HepG2 (cell line): ENCODE data around the gene OR2V2. TPM values are rescaled to one million over a fixed set of nuclear protein-coding genes. Genes with fewer than 3 reads are reported as not detected.

Experiments
- BHLHE40 ChIP-seq: IDR thresholded peaks from 2 replicates; pipeline ENCODE4 v1.6.1; 2011; ENCODE audit warnings: low read length, improper control_type of control experiment
- DR1 ChIP-seq: sonication (generic); formaldehyde crosslinking; IDR thresholded peaks from 2 replicates; pipeline ENCODE4 v1.8.0; 2021; ENCODE audit warnings: mild to moderate bottlenecking, missing genetic modification reagents, inconsistent platforms
- ELF4 ChIP-seq: sonication (generic); formaldehyde crosslinking; IDR thresholded peaks from 2 replicates; pipeline ENCODE4 v1.5.0; 2020; ENCODE audit warnings: missing genetic modification reagents, mild to moderate bottlenecking, moderate library complexity, borderline replicate concordance
- MAF1 ChIP-seq: sonication (generic); formaldehyde crosslinking; IDR thresholded peaks from 2 replicates; pipeline ENCODE4 v1.5.0; 2020; ENCODE audit warnings: missing genetic modification reagents, borderline replicate concordance
- NCOR1 ChIP-seq: fragments of 200-600 bp; sonication (generic); IDR thresholded peaks from 2 replicates; pipeline ENCODE4 v1.7.0; 2017; ENCODE audit warnings: antibody characterized with exemption, low read length, borderline replicate concordance
- POLR2A ChIP-seq, 2 experiments: IDR thresholded peaks; 2 replicates each; pipeline ENCODE4 v1.6.1; 2011; ENCODE audit warnings: low read depth in 2 of 2, low read length in 2 of 2, mild to moderate bottlenecking in 1 of 2, moderate library complexity in 1 of 2; ENCODE audit not compliant: insufficient read depth in 1 of 2
- PRDM10 ChIP-seq: sonication (generic); formaldehyde crosslinking; IDR thresholded peaks from 2 replicates; pipeline ENCODE4 v1.4.0; 2020; ENCODE audit warnings: low read depth, missing genetic modification reagents
- PRMT3 ChIP-seq: sonication (generic); formaldehyde crosslinking; IDR thresholded peaks from 2 replicates; pipeline ENCODE4 v1.8.1; 2022; ENCODE audit warnings: low read depth, mild to moderate bottlenecking, moderate library complexity, missing genetic modification reagents, borderline replicate concordance
- RBM39 ChIP-seq: fragments of 200-400 bp; formaldehyde crosslinking; IDR thresholded peaks from one replicate; pipeline ENCODE4 v1.6.1; 2018; ENCODE audit warnings: antibody characterized with exemption, mild to moderate bottlenecking, low read depth, low read length; ENCODE audit not compliant: poor library complexity, severe bottlenecking
- THAP11 ChIP-seq: IDR thresholded peaks from 2 replicates; pipeline ENCODE4 v1.6.1; 2016; ENCODE audit warnings: missing biosample characterization, missing genetic modification reagents
- ZGPAT ChIP-seq: IDR thresholded peaks from 2 replicates; pipeline ENCODE4 v1.6.1; 2016; ENCODE audit warnings: mild to moderate bottlenecking
- ZNF619 ChIP-seq: sonication (generic); formaldehyde crosslinking; IDR thresholded peaks from 2 replicates; pipeline ENCODE4 v1.4.0; 2020; ENCODE audit warnings: mild to moderate bottlenecking, missing genetic modification reagents
- ZNF639 ChIP-seq: conservative IDR thresholded peaks from 2 replicates; pipeline ENCODE4 v1.6.1; 2018; ENCODE audit warnings: missing genetic modification reagents
- ZUFSP ChIP-seq: sonication (generic); formaldehyde crosslinking; IDR thresholded peaks from 2 replicates; pipeline ENCODE4 v1.9.0; 2021; ENCODE audit warnings: missing genetic modification reagents, mild to moderate bottlenecking, borderline replicate concordance
- polyA plus RNA-seq, 8 experiments: library from polyadenylated mRNA; depleted of rRNA in 3 of 8; stranded (reverse) in 7 of 8; unstranded in 1 of 8; fragments of >200 nt; fragmentation: Illumina TruSeq in 4 of 8; extraction: Trizol in 4 of 8; gene quantifications; 2 replicates each; pipeline versions ENCODE4 v1.2.1 to v1.2.3, GENCODE V29; 2011 to 2016; ENCODE audit warnings: low read depth in 4 of 8, missing spikeins in 1 of 8, mixed read lengths in 1 of 8; ENCODE audit not compliant: insufficient read depth in 1 of 8
- total RNA-seq, 5 experiments: library from RNA; depleted of rRNA; stranded (reverse); fragments of >200 nt; fragmentation: Illumina TruSeq; extraction: Trizol; gene quantifications; 2 replicates each; pipeline ENCODE4 v1.2.3, GENCODE V29; 2016; ENCODE audit warnings: low read depth in 1 of 5
- TF ChIP-seq, protein P1 (sequence below): sonication (generic); formaldehyde crosslinking; conservative IDR thresholded peaks from 2 replicates; pipeline ENCODE4 v1.8.0; 2022; ENCODE audit warnings: mild to moderate bottlenecking, moderate library complexity, missing genetic modification reagents
- TF ChIP-seq, protein P2 (sequence below): sonication (generic); formaldehyde crosslinking; IDR thresholded peaks from 2 replicates; pipeline ENCODE4 v1.5.0; 2020; ENCODE audit warnings: mild to moderate bottlenecking, missing genetic modification reagents, moderate library complexity

OR2V2 gene
- total and polyA plus RNA-seq, 2 of the 13 experiments (the other 11 are each of a cell fraction or from before 2014, with no cell fraction given): not detected

DNA sequence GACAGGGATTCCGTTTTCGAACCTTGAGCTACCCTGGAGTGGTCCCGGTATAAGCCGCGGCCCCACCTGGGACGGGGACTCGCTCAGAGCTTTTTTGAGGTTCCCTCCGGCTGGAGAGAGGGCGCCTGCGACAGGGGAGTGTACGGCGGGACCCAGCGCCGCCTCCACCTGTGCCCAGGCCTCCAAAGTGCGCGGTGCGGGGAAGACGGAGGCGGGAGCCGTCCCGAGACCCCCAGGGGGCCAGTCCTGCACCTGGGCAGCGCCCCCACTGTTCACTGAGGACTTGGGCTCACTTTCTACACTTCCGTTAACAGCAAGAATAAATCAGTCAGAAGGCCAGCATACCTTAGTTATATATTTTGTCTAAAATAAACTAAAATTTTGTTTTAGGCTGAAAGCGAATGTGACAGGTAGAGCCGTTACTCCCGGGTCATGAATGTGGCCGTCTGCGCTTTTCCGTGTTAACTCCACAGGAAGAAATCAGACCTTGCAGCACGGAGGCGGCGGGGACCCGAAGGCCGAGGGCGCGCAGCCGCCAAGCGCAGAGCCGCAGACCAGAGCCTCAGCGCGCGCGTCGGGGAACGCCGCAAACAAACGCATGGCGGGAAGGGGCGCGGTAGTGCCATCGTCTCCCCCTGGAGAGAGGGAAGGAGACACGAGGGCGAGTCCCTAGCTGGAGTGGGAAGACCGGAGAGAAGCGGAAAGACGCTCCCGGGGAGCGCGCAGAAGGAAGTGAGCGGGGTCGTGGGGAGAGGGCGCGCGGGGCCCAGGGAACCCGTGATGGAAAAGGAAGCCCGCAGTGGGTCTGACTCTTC is 43.5 kb downstream of the OR2V2 start (continued):
- no peak for TF ChIP-seq BHLHE40
- TF ChIP-seq RBM39: peak; percentile 61
- no peak for TF ChIP-seq MAF1
- TF ChIP-seq ZGPAT (CRISPR knock-in tag): no peak
- no peak for TF ChIP-seq DR1 (CRISPR knock-in tag)
- no peak for TF ChIP-seq ZNF619
- TF ChIP-seq THAP11 (CRISPR knock-in tag): no peak; the same call in 1 of the 2 replicates
- TF ChIP-seq ELF4: no peak
- TF ChIP-seq POLR2A (IDR thresholded peaks at IDR 0.05; ENCODE audit: insufficient read depth in 1 of 2, low read depth in 2 of 2, low read length in 2 of 2): no peak
- no peak for TF ChIP-seq PRDM10 (CRISPR knock-in tag)
- TF ChIP-seq NCOR1: no peak
- TF ChIP-seq ZNF639 (CRISPR knock-in tag): no peak
- no peak for TF ChIP-seq ZUFSP
- TF ChIP-seq, protein P1, sequence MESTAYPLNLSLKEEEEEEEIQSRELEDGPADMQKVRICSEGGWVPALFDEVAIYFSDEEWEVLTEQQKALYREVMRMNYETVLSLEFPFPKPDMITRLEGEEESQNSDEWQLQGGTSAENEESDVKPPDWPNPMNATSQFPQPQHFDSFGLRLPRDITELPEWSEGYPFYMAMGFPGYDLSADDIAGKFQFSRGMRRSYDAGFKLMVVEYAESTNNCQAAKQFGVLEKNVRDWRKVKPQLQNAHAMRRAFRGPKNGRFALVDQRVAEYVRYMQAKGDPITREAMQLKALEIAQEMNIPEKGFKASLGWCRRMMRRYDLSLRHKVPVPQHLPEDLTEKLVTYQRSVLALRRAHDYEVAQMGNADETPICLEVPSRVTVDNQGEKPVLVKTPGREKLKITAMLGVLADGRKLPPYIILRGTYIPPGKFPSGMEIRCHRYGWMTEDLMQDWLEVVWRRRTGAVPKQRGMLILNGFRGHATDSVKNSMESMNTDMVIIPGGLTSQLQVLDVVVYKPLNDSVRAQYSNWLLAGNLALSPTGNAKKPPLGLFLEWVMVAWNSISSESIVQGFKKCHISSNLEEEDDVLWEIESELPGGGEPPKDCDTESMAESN (CRISPR knock-in tag): 0 out of 2 replicates have a peak, but pooled peaks have one; percentile 15
- TF ChIP-seq PRMT3 (CRISPR knock-in tag): peak; percentile 64; the same call in 1 of the 2 replicates
- TF ChIP-seq, protein P2, sequence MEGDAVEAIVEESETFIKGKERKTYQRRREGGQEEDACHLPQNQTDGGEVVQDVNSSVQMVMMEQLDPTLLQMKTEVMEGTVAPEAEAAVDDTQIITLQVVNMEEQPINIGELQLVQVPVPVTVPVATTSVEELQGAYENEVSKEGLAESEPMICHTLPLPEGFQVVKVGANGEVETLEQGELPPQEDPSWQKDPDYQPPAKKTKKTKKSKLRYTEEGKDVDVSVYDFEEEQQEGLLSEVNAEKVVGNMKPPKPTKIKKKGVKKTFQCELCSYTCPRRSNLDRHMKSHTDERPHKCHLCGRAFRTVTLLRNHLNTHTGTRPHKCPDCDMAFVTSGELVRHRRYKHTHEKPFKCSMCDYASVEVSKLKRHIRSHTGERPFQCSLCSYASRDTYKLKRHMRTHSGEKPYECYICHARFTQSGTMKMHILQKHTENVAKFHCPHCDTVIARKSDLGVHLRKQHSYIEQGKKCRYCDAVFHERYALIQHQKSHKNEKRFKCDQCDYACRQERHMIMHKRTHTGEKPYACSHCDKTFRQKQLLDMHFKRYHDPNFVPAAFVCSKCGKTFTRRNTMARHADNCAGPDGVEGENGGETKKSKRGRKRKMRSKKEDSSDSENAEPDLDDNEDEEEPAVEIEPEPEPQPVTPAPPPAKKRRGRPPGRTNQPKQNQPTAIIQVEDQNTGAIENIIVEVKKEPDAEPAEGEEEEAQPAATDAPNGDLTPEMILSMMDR: peak; percentile 46
